Hepatocyte (in vitro differentiated cells): ENCODE results near the gene BDKRB1.

Source experiments
- EZH2 ChIP-seq: fragments of 200-600 bp; sonication (generic); IDR thresholded peaks from 2 replicates; pipeline ENCODE4 v1.6.1; 2016; ENCODE audit warnings: antibody characterized with exemption, mild to moderate bottlenecking, borderline replicate concordance
- TF ChIP-seq, protein P1 (sequence below): fragments of 200-600 bp; sonication (generic); IDR thresholded peaks from 2 replicates; pipeline ENCODE4 v1.5.1; 2016; ENCODE audit warnings: antibody characterized with exemption, mild to moderate bottlenecking; ENCODE audit not compliant: poor library complexity

DNA sequence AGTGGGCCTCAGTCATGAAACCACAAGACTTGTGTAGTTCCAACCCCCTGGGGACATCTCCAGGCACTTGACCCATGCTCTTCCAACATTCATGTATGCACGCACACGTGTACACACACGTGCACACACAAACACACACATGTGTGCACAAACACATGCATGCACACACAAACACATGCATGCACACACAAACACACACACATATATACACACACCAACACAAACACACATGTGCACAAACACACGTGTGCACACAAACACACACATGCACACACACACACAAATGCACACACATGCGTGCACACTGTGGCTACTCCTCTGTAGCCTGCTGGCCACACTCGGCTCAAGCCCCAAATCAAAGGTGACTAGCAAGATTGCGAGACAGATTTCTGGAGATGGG is 28.6 kb upstream of the BDKRB1 start:
- TF ChIP-seq, protein P1, sequence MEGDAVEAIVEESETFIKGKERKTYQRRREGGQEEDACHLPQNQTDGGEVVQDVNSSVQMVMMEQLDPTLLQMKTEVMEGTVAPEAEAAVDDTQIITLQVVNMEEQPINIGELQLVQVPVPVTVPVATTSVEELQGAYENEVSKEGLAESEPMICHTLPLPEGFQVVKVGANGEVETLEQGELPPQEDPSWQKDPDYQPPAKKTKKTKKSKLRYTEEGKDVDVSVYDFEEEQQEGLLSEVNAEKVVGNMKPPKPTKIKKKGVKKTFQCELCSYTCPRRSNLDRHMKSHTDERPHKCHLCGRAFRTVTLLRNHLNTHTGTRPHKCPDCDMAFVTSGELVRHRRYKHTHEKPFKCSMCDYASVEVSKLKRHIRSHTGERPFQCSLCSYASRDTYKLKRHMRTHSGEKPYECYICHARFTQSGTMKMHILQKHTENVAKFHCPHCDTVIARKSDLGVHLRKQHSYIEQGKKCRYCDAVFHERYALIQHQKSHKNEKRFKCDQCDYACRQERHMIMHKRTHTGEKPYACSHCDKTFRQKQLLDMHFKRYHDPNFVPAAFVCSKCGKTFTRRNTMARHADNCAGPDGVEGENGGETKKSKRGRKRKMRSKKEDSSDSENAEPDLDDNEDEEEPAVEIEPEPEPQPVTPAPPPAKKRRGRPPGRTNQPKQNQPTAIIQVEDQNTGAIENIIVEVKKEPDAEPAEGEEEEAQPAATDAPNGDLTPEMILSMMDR = no peak
- TF ChIP-seq EZH2 = no peak
